ENCODE data around the gene FA2H. TPM values are rescaled to one million over a fixed set of nuclear protein-coding genes. Genes with fewer than 3 reads are reported as not detected.
A peak's percentile ranks its signal among the peaks of the same experiment; 100 is the strongest.
"Not testable (repeated sequence)": the region's sequence is repeated elsewhere in the genome, so short reads cannot be mapped to it uniquely, and the experiment has no call there.

The FA2H gene
- total and polyA plus RNA-seq, 5 donors from 2014 or later, result 1.8 TPM; not detected in 4

DNA sequence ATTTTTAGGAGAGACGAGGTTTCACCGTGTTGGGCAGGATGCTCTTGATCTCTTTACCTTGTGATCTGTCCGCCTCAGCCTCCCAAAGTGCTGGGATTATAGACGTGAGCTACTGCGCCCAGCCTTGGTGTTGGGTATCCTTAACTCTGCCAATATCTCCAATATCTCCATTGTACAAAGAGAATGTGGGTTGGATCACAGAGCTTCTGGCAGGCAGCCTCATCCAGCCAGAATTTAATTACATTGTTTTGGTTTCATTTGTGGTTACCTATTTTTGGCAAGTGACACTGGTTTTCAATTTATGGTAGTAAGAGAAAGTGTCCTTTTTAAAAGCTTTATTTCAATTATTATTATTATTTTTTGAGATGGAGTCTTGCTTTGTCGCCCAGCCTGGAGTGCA is 93.9 kb downstream of the FA2H start:
- Mint-ChIP-seq H3K27me3 (no peaks in the 10 kb centered on the region), H3K4me3 (no peak overlapping the region), H3K36me3 (peaks cover 35% of the 10 kb centered on the region), H3K9me3 (peaks cover 0 to 2% (median 0%) of the 10 kb centered on the region in 7 donors), H3K4me1 (peaks cover 0 to 3% (median 2%) of the 10 kb centered on the region in 4 donors), H3K27ac (no peak overlapping the region)
- H3K27me3 ChIP-seq (ENCODE audit: control insufficient read depth, insufficient read depth, low read length), result no peaks in the 10 kb centered on the region
- peaks cover 80% of the 10 kb centered on the region for H3K36me3 ChIP-seq (ENCODE audit: control insufficient read depth, insufficient read depth, low read length)
- H3K27ac ChIP-seq (ENCODE audit: insufficient read depth, low read length, poor library complexity, severe bottlenecking), result no peak overlapping the region
- H3K4me1 ChIP-seq (ENCODE audit: control insufficient read depth, insufficient read depth, low read length, poor library complexity, severe bottlenecking), result no peaks in the 10 kb centered on the region
- ATAC-seq (ENCODE audit: low read depth in 2 of 2) (no peak), DNase-seq (no peak)
- no peak overlapping the region for H3K4me3 ChIP-seq (ENCODE audit: low read depth, low read length)
- H3K9me3 ChIP-seq (ENCODE audit: control insufficient read depth in 2 of 2, low read length in 2 of 2), result no peaks in the 10 kb centered on the region

GRCh38 chr16:74679983-74680382 is 94.6 kb downstream of the FA2H start:
- ATAC-seq (ENCODE audit: low read depth in 2 of 2) (no peak), DNase-seq (no peak)
- Mint-ChIP-seq H3K4me3 (no peak overlapping the region), H3K4me1 (peaks cover 0 to 3% (median 2%) of the 10 kb centered on the region in 4 donors), H3K36me3 (peaks cover 38% of the 10 kb centered on the region), H3K27ac (peak overlapping the region in 1 of 3 donors; percentile 87), H3K9me3 (peaks cover 0 to 2% (median 0%) of the 10 kb centered on the region in 7 donors), H3K27me3 (no peaks in the 10 kb centered on the region)
- Histone ChIP-seq H3K4me1 (ENCODE audit: control insufficient read depth, insufficient read depth, low read length, poor library complexity, severe bottlenecking) (no peaks in the 10 kb centered on the region), H3K27ac (ENCODE audit: insufficient read depth, low read length, poor library complexity, severe bottlenecking) (no peak overlapping the region), H3K36me3 (ENCODE audit: control insufficient read depth, insufficient read depth, low read length) (peaks cover 80% of the 10 kb centered on the region), H3K9me3 (ENCODE audit: control insufficient read depth in 2 of 2, low read length in 2 of 2) (no peaks in the 10 kb centered on the region), H3K27me3 (ENCODE audit: control insufficient read depth, insufficient read depth, low read length) (no peaks in the 10 kb centered on the region), H3K4me3 (ENCODE audit: low read depth, low read length) (no peak overlapping the region)

GRCh38 chr16:74677868-74678267 is 96.8 kb downstream of the FA2H start:
- no peaks in the 10 kb centered on the region for H3K9me3 ChIP-seq (ENCODE audit: control insufficient read depth in 2 of 2, low read length in 2 of 2)
- no peaks in the 10 kb centered on the region for H3K4me1 ChIP-seq (ENCODE audit: control insufficient read depth, insufficient read depth, low read length, poor library complexity, severe bottlenecking)
- H3K27me3 ChIP-seq (ENCODE audit: control insufficient read depth, insufficient read depth, low read length), result no peaks in the 10 kb centered on the region
- no peak for ATAC-seq (ENCODE audit: low read depth in 2 of 2)
- no peak for DNase-seq
- Mint-ChIP-seq H3K4me1 (peaks cover 0 to 3% (median 2%) of the 10 kb centered on the region in 4 donors), H3K4me3 (no peak overlapping the region), H3K27ac (peak overlapping the region in 1 of 3 donors; percentile 66), H3K9me3 (peaks cover 0 to 2% (median 0%) of the 10 kb centered on the region in 7 donors), H3K27me3 (no peaks in the 10 kb centered on the region), H3K36me3 (peaks cover 48% of the 10 kb centered on the region)
- no peak overlapping the region for H3K4me3 ChIP-seq (ENCODE audit: low read depth, low read length)
- no peak overlapping the region for H3K27ac ChIP-seq (ENCODE audit: insufficient read depth, low read length, poor library complexity, severe bottlenecking)
- peaks cover 83% of the 10 kb centered on the region for H3K36me3 ChIP-seq (ENCODE audit: control insufficient read depth, insufficient read depth, low read length)

DNA sequence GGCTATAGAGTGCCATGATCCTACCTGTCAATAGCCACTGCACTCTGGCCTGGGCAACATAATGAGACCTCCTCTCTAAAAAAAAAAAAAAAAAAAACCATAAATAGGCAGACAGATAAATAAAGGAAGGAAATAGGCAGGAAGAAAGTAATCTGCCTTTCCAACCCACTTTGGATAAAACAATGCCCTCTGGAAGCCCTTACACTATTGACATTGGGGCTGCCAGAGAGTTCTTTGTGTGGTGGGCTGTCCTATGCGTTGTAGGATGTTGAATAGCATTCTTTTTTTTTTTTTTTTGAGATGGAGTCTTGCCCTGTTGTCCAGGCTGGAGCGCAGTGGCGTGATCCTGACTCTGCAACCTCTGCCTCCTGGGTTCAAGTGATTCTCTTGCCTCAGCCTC is 100.7 kb downstream of the FA2H start:
- Histone ChIP-seq H3K4me3 (ENCODE audit: low read depth, low read length) (no peak overlapping the region), H3K4me1 (ENCODE audit: control insufficient read depth, insufficient read depth, low read length, poor library complexity, severe bottlenecking) (no peaks in the 10 kb centered on the region), H3K36me3 (ENCODE audit: control insufficient read depth, insufficient read depth, low read length) (peaks cover 61% of the 10 kb centered on the region), H3K9me3 (ENCODE audit: control insufficient read depth in 2 of 2, low read length in 2 of 2) (no peaks in the 10 kb centered on the region), H3K27me3 (ENCODE audit: control insufficient read depth, insufficient read depth, low read length) (no peaks in the 10 kb centered on the region), H3K27ac (ENCODE audit: insufficient read depth, low read length, poor library complexity, severe bottlenecking) (no peak overlapping the region)
- Mint-ChIP-seq H3K9me3 (peaks cover 0 to 2% (median 0%) of the 10 kb centered on the region in 7 donors), H3K36me3 (peaks cover 44% of the 10 kb centered on the region), H3K4me3 (no peak overlapping the region), H3K27ac (peak overlapping the region in 1 of 3 donors; percentile 61), H3K4me1 (no peaks in the 10 kb centered on the region), H3K27me3 (no peaks in the 10 kb centered on the region)
- DNase-seq, result no peak
- no peak for ATAC-seq (ENCODE audit: low read depth in 2 of 2)

DNA sequence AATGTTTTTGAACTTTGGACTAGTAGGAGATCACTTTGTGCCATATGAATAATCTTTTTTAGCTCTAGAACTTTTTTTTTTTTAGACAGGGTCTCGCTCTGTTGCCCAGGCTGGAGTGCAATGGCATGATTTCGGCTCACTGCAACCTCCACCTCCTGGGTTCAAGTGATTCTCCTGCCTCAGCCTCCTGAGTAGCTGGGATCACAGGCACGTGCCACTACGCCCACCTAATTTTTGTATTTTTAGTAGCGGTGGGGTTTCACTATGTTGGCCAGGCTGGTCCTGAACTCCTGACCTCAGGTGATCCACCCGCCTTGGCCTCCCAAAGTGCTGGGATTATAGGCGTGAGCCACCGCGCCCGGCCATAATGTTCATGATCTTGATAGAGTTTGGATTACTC is 105.7 kb downstream of the FA2H start:
- not testable (repeated sequence) for H3K4me3 ChIP-seq (ENCODE audit: low read depth, low read length); DNase-seq; H3K27ac Mint-ChIP-seq; H3K9me3 Mint-ChIP-seq; H3K27me3 ChIP-seq (ENCODE audit: control insufficient read depth, insufficient read depth, low read length); H3K9me3 ChIP-seq (ENCODE audit: control insufficient read depth in 2 of 2, low read length in 2 of 2); ATAC-seq (ENCODE audit: low read depth in 2 of 2); H3K27me3 Mint-ChIP-seq; H3K27ac ChIP-seq (ENCODE audit: insufficient read depth, low read length, poor library complexity, severe bottlenecking)
- Histone ChIP-seq H3K36me3 (ENCODE audit: control insufficient read depth, insufficient read depth, low read length) (peaks cover 37% of the 10 kb centered on the region), H3K4me1 (ENCODE audit: control insufficient read depth, insufficient read depth, low read length, poor library complexity, severe bottlenecking) (peaks cover 25% of the 10 kb centered on the region)
- Mint-ChIP-seq H3K4me1 (peaks cover 7 to 33% (median 17%) of the 10 kb centered on the region in 4 donors), H3K36me3 (peaks cover 29% of the 10 kb centered on the region), H3K4me3 (peak overlapping the region in 2 of 4 donors; percentile 65 to 96)

DNA sequence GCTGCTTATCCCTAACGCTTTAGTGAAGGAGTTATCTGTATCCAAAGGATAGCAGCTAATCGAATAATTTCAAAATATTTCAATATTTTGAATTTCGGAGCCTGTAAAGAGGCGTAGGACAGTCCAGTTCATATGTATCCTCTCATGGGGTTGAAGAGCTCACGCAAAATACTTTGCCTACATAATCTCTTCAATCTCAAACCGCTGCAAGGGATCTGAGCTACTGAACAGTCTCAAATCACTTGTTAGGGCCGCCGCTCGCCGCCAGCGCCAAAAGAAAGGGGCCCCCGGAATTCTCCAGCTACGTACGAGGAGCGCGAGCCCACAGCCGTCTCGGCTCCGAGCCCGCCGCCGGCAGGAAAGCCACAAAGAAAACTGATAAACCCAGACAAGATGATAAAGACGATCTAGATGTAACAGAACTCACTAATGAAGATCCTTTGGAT is 107.3 kb downstream of the FA2H start:
- H3K27me3 ChIP-seq (ENCODE audit: control insufficient read depth, insufficient read depth, low read length), result no peaks in the 10 kb centered on the region
- peaks cover 37% of the 10 kb centered on the region for H3K4me1 ChIP-seq (ENCODE audit: control insufficient read depth, insufficient read depth, low read length, poor library complexity, severe bottlenecking)
- H3K27ac Mint-ChIP-seq, result peak overlapping the region in 2 of 3 donors; percentile 31 to 94
- peaks cover 30% of the 10 kb centered on the region for H3K36me3 Mint-ChIP-seq
- no peaks in the 10 kb centered on the region for H3K27me3 Mint-ChIP-seq
- H3K9me3 ChIP-seq (ENCODE audit: control insufficient read depth in 2 of 2, low read length in 2 of 2), result no peaks in the 10 kb centered on the region
- peak overlapping the region; percentile 94 to 98 (median 97) for H3K4me3 Mint-ChIP-seq
- no peak overlapping the region for H3K27ac ChIP-seq (ENCODE audit: insufficient read depth, low read length, poor library complexity, severe bottlenecking)
- ATAC-seq (ENCODE audit: low read depth in 2 of 2) (no peak), DNase-seq (peak in 1 of 3 donors; percentile 47)
- H3K9me3 Mint-ChIP-seq, result no peaks in the 10 kb centered on the region
- H3K4me3 ChIP-seq (ENCODE audit: low read depth, low read length), result peak overlapping the region; percentile 99
- peaks cover 11 to 49% (median 29%) of the 10 kb centered on the region in 4 donors for H3K4me1 Mint-ChIP-seq
- peaks cover 37% of the 10 kb centered on the region for H3K36me3 ChIP-seq (ENCODE audit: control insufficient read depth, insufficient read depth, low read length)

GRCh38 chr16:74666425-74667254 is 108.0 kb downstream of the FA2H start, which contains the start of gene RFWD3:
RFWD3 (minus strand) TSS chr16:74666877; CDS start chr16:74661449, 5,428 bp downstream.
- peaks cover 36% of the 10 kb centered on the region for H3K36me3 ChIP-seq (ENCODE audit: control insufficient read depth, insufficient read depth, low read length)
- peak within 1 kb of the TSS; percentile 94 to 98 (median 97) for H3K4me3 Mint-ChIP-seq
- H3K4me1 ChIP-seq (ENCODE audit: control insufficient read depth, insufficient read depth, low read length, poor library complexity, severe bottlenecking), result peaks cover 40% of the 10 kb centered on the region
- no peaks in the 10 kb centered on the region for H3K9me3 Mint-ChIP-seq
- peak within 1 kb of the TSS; percentile 99 for H3K4me3 ChIP-seq (ENCODE audit: low read depth, low read length)
- peak within 1 kb of the TSS; percentile 94 to 98 (median 98) for H3K27ac Mint-ChIP-seq
- peak; percentile 97 to 99 (median 98) for DNase-seq
- H3K4me1 Mint-ChIP-seq, result peaks cover 14 to 55% (median 32%) of the 10 kb centered on the region in 4 donors
- peak; percentile 100 for ATAC-seq (ENCODE audit: low read depth in 2 of 2)
- H3K27me3 Mint-ChIP-seq, result no peaks in the 10 kb centered on the region
- H3K27ac ChIP-seq (ENCODE audit: insufficient read depth, low read length, poor library complexity, severe bottlenecking), result peak within 1 kb of the TSS; percentile 84
- H3K36me3 Mint-ChIP-seq, result peaks cover 25% of the 10 kb centered on the region
- no peaks in the 10 kb centered on the region for H3K9me3 ChIP-seq (ENCODE audit: control insufficient read depth in 2 of 2, low read length in 2 of 2)
- no peaks in the 10 kb centered on the region for H3K27me3 ChIP-seq (ENCODE audit: control insufficient read depth, insufficient read depth, low read length)
